BLaER1 (cell line): ENCODE measurements around the gene EPB41.

ENCODE experiments used
- H3K27ac ChIP-seq: shearing (Covaris generic); formaldehyde crosslinking; 2 replicates; pipeline ENCODE4 v1.8.1; 2022
- H3K27me3 ChIP-seq: shearing (Covaris generic); formaldehyde crosslinking; 2 replicates; pipeline ENCODE4 v1.8.1; 2022
- H3K36me3 ChIP-seq: shearing (Covaris generic); formaldehyde crosslinking; 2 replicates; pipeline ENCODE4 v1.8.1; 2022
- H3K4me1 ChIP-seq: shearing (Covaris generic); formaldehyde crosslinking; 2 replicates; pipeline ENCODE4 v1.8.1; 2022
- H3K4me2 ChIP-seq: shearing (Covaris generic); formaldehyde crosslinking; 2 replicates; pipeline ENCODE4 v1.8.1; 2022
- H3K4me3 ChIP-seq: shearing (Covaris generic); formaldehyde crosslinking; 2 replicates; pipeline ENCODE4 v1.8.1; 2022
- H3K9ac ChIP-seq: shearing (Covaris generic); formaldehyde crosslinking; 2 replicates; pipeline ENCODE4 v1.8.1; 2022
- H3K9me3 ChIP-seq: shearing (Covaris generic); formaldehyde crosslinking; 2 replicates; pipeline ENCODE4 v1.8.1; 2022
- H4K20me1 ChIP-seq: shearing (Covaris generic); formaldehyde crosslinking; 2 replicates; pipeline ENCODE4 v1.8.1; 2022
- Cebpa-rat ChIP-seq: shearing (Covaris generic); IDR thresholded peaks from 2 replicates; pipeline ENCODE4 v1.8.1; 2022

Gene EPB41

GRCh38 chr1:29156543-29157268, 242.3 kb downstream of the EPB41 start:
- no peak overlapping the region for H3K27ac ChIP-seq
- no peak overlapping the region for H3K4me3 ChIP-seq
- H4K20me1 ChIP-seq, result peaks cover 98% of the 10 kb centered on the region
- no peak for TF ChIP-seq Cebpa-rat
- H3K9me3 ChIP-seq, result no peaks in the 10 kb centered on the region
- H3K4me1 ChIP-seq, result peaks cover 4% of the 10 kb centered on the region; the same call in 1 of the 2 replicates
- peaks cover 3% of the 10 kb centered on the region; the same call in 1 of the 2 replicates for H3K27me3 ChIP-seq
- peaks cover 96% of the 10 kb centered on the region for H3K36me3 ChIP-seq
- H3K4me2 ChIP-seq, result no peak overlapping the region
- no peak overlapping the region for H3K9ac ChIP-seq

GRCh38 chr1:29157269-29157601, 242.9 kb downstream of the EPB41 start:
- H3K4me2 ChIP-seq, result no peak overlapping the region
- H3K36me3 ChIP-seq, result peaks cover 96% of the 10 kb centered on the region
- no peaks in the 10 kb centered on the region for H3K9me3 ChIP-seq
- no peak for TF ChIP-seq Cebpa-rat
- H3K4me3 ChIP-seq, result no peak overlapping the region
- H3K4me1 ChIP-seq, result peaks cover 4% of the 10 kb centered on the region; the same call in 1 of the 2 replicates
- H3K9ac ChIP-seq, result no peak overlapping the region
- peaks cover 98% of the 10 kb centered on the region for H4K20me1 ChIP-seq
- H3K27ac ChIP-seq, result no peak overlapping the region
- peaks cover 3% of the 10 kb centered on the region; the same call in 1 of the 2 replicates for H3K27me3 ChIP-seq

- Histone ChIP-seq H3K27ac (no peak overlapping the region), H3K4me1 (peaks cover 4% of the 10 kb centered on the region; the same call in 1 of the 2 replicates), H4K20me1 (peaks cover 100% of the 10 kb centered on the region), H3K36me3 (peaks cover 96% of the 10 kb centered on the region), H3K9me3 (no peaks in the 10 kb centered on the region), H3K4me2 (no peak overlapping the region), H3K4me3 (no peak overlapping the region), H3K27me3 (peaks cover 3% of the 10 kb centered on the region; the same call in 1 of the 2 replicates), H3K9ac (no peak overlapping the region)
- no peak for TF ChIP-seq Cebpa-rat
These were observed 245.4 kb downstream of the EPB41 start for GRCh38 chr1:29159773-29160172.

- TF ChIP-seq Cebpa-rat, result no peak
- Histone ChIP-seq H3K27ac (no peak overlapping the region), H4K20me1 (peaks cover 100% of the 10 kb centered on the region)
These were observed 247.7 kb downstream of the EPB41 start for GRCh38 chr1:29162025-29162424.

GRCh38 chr1:29162476-29163138, 248.2 kb downstream of the EPB41 start:
- H3K27ac ChIP-seq, result no peak overlapping the region
- no peak overlapping the region for H3K9ac ChIP-seq
- TF ChIP-seq Cebpa-rat, result no peak
- H3K27me3 ChIP-seq, result no peaks in the 10 kb centered on the region
- H3K9me3 ChIP-seq, result no peaks in the 10 kb centered on the region
- H3K4me2 ChIP-seq, result no peak overlapping the region
- peaks cover 96% of the 10 kb centered on the region for H3K36me3 ChIP-seq
- H4K20me1 ChIP-seq, result peaks cover 100% of the 10 kb centered on the region
- no peak overlapping the region for H3K4me3 ChIP-seq
- H3K4me1 ChIP-seq, result peaks cover 26% of the 10 kb centered on the region

More at GRCh38 chr1:29162025-29162424, 247.7 kb downstream of the EPB41 start:
- Histone ChIP-seq H3K9ac (no peak overlapping the region), H3K9me3 (no peaks in the 10 kb centered on the region), H3K4me2 (no peak overlapping the region), H3K4me3 (no peak overlapping the region), H3K4me1 (peaks cover 20% of the 10 kb centered on the region), H3K36me3 (peaks cover 96% of the 10 kb centered on the region), H3K27me3 (no peaks in the 10 kb centered on the region)

- Histone ChIP-seq H3K4me3 (no peak overlapping the region), H3K4me1 (peaks cover 43% of the 10 kb centered on the region), H3K27me3 (no peaks in the 10 kb centered on the region), H3K27ac (no peak overlapping the region), H3K9ac (no peak overlapping the region), H3K36me3 (peaks cover 95% of the 10 kb centered on the region), H3K9me3 (no peaks in the 10 kb centered on the region), H4K20me1 (peaks cover 100% of the 10 kb centered on the region), H3K4me2 (no peak overlapping the region)
- no peak for TF ChIP-seq Cebpa-rat
These were observed 250.2 kb downstream of the EPB41 start for GRCh38 chr1:29164588-29164987.

GRCh38 chr1:29166291-29166878, 252.0 kb downstream of the EPB41 start:
- H3K4me3 ChIP-seq, result 0 out of 2 replicates have a peak overlapping the region, but pooled peaks have one; percentile 13
- H3K4me2 ChIP-seq, result peak overlapping the region; percentile 69
- H3K27me3 ChIP-seq, result no peaks in the 10 kb centered on the region
- H3K9me3 ChIP-seq, result no peaks in the 10 kb centered on the region
- no peak for TF ChIP-seq Cebpa-rat
- no peak overlapping the region for H3K27ac ChIP-seq
- H4K20me1 ChIP-seq, result peaks cover 100% of the 10 kb centered on the region
- H3K36me3 ChIP-seq, result peaks cover 90% of the 10 kb centered on the region
- H3K9ac ChIP-seq, result peak overlapping the region; percentile 46; the same call in 1 of the 2 replicates
- peaks cover 57% of the 10 kb centered on the region for H3K4me1 ChIP-seq

GRCh38 chr1:29167904-29168303, 253.5 kb downstream of the EPB41 start:
- Histone ChIP-seq H3K36me3 (peaks cover 81% of the 10 kb centered on the region), H3K27me3 (no peaks in the 10 kb centered on the region), H3K4me3 (no peak overlapping the region), H4K20me1 (peaks cover 100% of the 10 kb centered on the region), H3K4me1 (peaks cover 72% of the 10 kb centered on the region), H3K9me3 (no peaks in the 10 kb centered on the region), H3K27ac (no peak overlapping the region), H3K9ac (no peak overlapping the region), H3K4me2 (peak overlapping the region; percentile 69)
- TF ChIP-seq Cebpa-rat, result no peak
